CD14-positive monocyte (primary cell): ENCODE data around the gene PTPRN2. TPM values are rescaled to one million over a fixed set of nuclear protein-coding genes. Genes with fewer than 3 reads are reported as not detected.

Source experiments
- DNase-seq, 3 donors: peaks; one replicate each; pipeline ENCODE4 v3.0.0-alpha.2; 2011 to 2022
- H2AFZ ChIP-seq: 2 replicates; pipeline ENCODE4 v1.6.0; 2012; ENCODE audit warnings: mild to moderate bottlenecking, low read depth, low read length, inconsistent platforms; ENCODE audit not compliant: insufficient read depth, poor library complexity, severe bottlenecking
- H3K27ac ChIP-seq, 2 donors: 1 replicate in 1 of 2; 2 replicates in 1 of 2; pipeline ENCODE4 v1.5.1; 2012 to 2013; ENCODE audit warnings: low read length in 2 of 2, control low read depth in 1 of 2, inconsistent platforms in 1 of 2, low read depth in 1 of 2, mild to moderate bottlenecking in 1 of 2
- H3K27me3 ChIP-seq, 2 donors: one replicate each; pipeline versions ENCODE4 v1.6.0 to v1.6.1; 2011 to 2013; ENCODE audit warnings: low read length in 2 of 2; ENCODE audit not compliant: control insufficient read depth in 2 of 2, insufficient read depth in 2 of 2
- H3K36me3 ChIP-seq, 2 donors: replicated peaks in 1 of 2; 1 replicate in 1 of 2; 2 replicates in 1 of 2; pipeline versions ENCODE4 v1.5.1 to v1.6.1; 2012 to 2013; ENCODE audit warnings: low read length in 2 of 2, control low read depth in 1 of 2, inconsistent platforms in 1 of 2, mild to moderate bottlenecking in 1 of 2; ENCODE audit not compliant: insufficient read depth in 2 of 2, control insufficient read depth in 1 of 2
- H3K4me1 ChIP-seq, 2 donors: 1 replicate in 1 of 2; 2 replicates in 1 of 2; pipeline versions ENCODE4 v1.5.1 to v1.6.1; 2012 to 2013; ENCODE audit warnings: low read length in 2 of 2, control low read depth in 1 of 2, inconsistent platforms in 1 of 2, mild to moderate bottlenecking in 1 of 2, moderate library complexity in 1 of 2; ENCODE audit not compliant: insufficient read depth in 2 of 2, control insufficient read depth in 1 of 2
- H3K4me2 ChIP-seq: replicated peaks from 2 replicates; pipeline ENCODE3; 2012; ENCODE audit warnings: low read length, moderate library complexity, mild to moderate bottlenecking; ENCODE audit not compliant: poor library complexity, severe bottlenecking; ENCODE audit errors: extremely low read depth
- H3K4me3 ChIP-seq, 3 experiments: fragments of 200-600 bp in 1 of 3; sonication (generic) in 1 of 3; replicated peaks in 1 of 3; 1 replicate in 2 of 3; 2 replicates in 1 of 3; pipeline ENCODE4 v1.5.1; 2011 to 2013; ENCODE audit warnings: low read length in 3 of 3, mild to moderate bottlenecking in 3 of 3, control low read depth in 2 of 3, low read depth in 2 of 3, inconsistent platforms in 1 of 3, moderate library complexity in 1 of 3
- H3K79me2 ChIP-seq: 2 replicates; pipeline ENCODE4 v1.6.0; 2012; ENCODE audit warnings: mild to moderate bottlenecking, control low read depth, inconsistent platforms, low read length, moderate library complexity; ENCODE audit not compliant: insufficient read depth
- H3K9ac ChIP-seq: 2 replicates; pipeline ENCODE4 v1.6.0; 2017; ENCODE audit warnings: low read length, mild to moderate bottlenecking; ENCODE audit not compliant: insufficient read depth, poor library complexity, severe bottlenecking
- H3K9me3 ChIP-seq, 2 donors: replicated peaks in 1 of 2; 1 replicate in 1 of 2; 2 replicates in 1 of 2; pipeline versions ENCODE4 v1.5.1 to v1.6.1; 2012 to 2013; ENCODE audit warnings: low read length in 2 of 2, control low read depth in 1 of 2; ENCODE audit not compliant: control insufficient read depth in 1 of 2, insufficient read depth in 1 of 2
- H4K20me1 ChIP-seq: 2 replicates; pipeline ENCODE4 v1.6.0; 2012; ENCODE audit warnings: mild to moderate bottlenecking, low read length, control low read depth, moderate library complexity; ENCODE audit not compliant: insufficient read depth
- H3K27ac Mint-ChIP-seq, 7 donors: one replicate each; pipeline ENCODE4 v1.8.0; 2020; ENCODE audit warnings: mild to moderate bottlenecking in 7 of 7, mixed read lengths in 7 of 7, moderate library complexity in 6 of 7, inconsistent platforms in 2 of 7
- H3K27me3 Mint-ChIP-seq, 3 donors: one replicate each; pipeline ENCODE4 v1.8.0; 2021 to 2022; ENCODE audit warnings: low read depth in 3 of 3, mild to moderate bottlenecking in 3 of 3, mixed read lengths in 3 of 3, moderate library complexity in 3 of 3, inconsistent platforms in 1 of 3
- H3K36me3 Mint-ChIP-seq, 2 donors: one replicate each; pipeline ENCODE4 v1.8.0; 2020; ENCODE audit warnings: mixed read lengths in 2 of 2, inconsistent platforms in 1 of 2, mild to moderate bottlenecking in 1 of 2
- H3K4me1 Mint-ChIP-seq: one replicate; pipeline ENCODE4 v1.8.0; 2020; ENCODE audit warnings: mild to moderate bottlenecking, mixed read lengths
- H3K4me3 Mint-ChIP-seq, 2 donors: one replicate each; pipeline ENCODE4 v1.8.0; 2020; ENCODE audit warnings: mild to moderate bottlenecking in 2 of 2, mixed read lengths in 2 of 2, moderate library complexity in 1 of 2
- H3K9me3 Mint-ChIP-seq, 7 donors: one replicate each; pipeline ENCODE4 v1.8.0; 2020 to 2022; ENCODE audit warnings: mixed read lengths in 7 of 7, mild to moderate bottlenecking in 6 of 7, moderate library complexity in 6 of 7, inconsistent platforms in 2 of 7
- WGBS: methylation state at CpG from one replicate; pipeline ENCODE4 v1.1.5; 2013; ENCODE audit warnings: missing lambda C conversion rate; ENCODE audit not compliant: insufficient coverage; 5-methylcytosine and 5-hydroxymethylcytosine counted together
- intact Hi-C, 2 donors: fragments of 100-400 bp; cut with micrococcal nuclease; formaldehyde crosslinking; loops; one replicate each; pipeline versions ENCODE4 v1.15.0 to v1.15.1; 2023
- polyA plus RNA-seq, 3 donors: library from polyadenylated mRNA; depleted of rRNA in 1 of 3; unstranded in 2 of 3; stranded (reverse) in 1 of 3; fragments of 300-500 nt in 2 of 3; fragments of >200 nt in 1 of 3; fragmentation: Illumina TruSeq in 2 of 3; gene quantifications; 1 replicate in 2 of 3; 2 replicates in 1 of 3; pipeline ENCODE4 v1.2.3, GENCODE V29; 2012 to 2021
- TF ChIP-seq, protein P1 (sequence below): fragments of 200-600 bp; IDR thresholded peaks from one replicate; pipeline ENCODE4 v1.8.0; 2022; ENCODE audit warnings: antibody characterized with exemption, mild to moderate bottlenecking

PTPRN2 gene
- polyA plus RNA-seq, 3 donors: 0.25 to 1.4 (median 0.97) TPM

GRCh38 chr7:157871681-157872080 is 715.9 kb downstream of the PTPRN2 start:
- H3K27ac Mint-ChIP-seq: no peak overlapping the region
- Histone ChIP-seq H3K4me3 (no peak overlapping the region), H3K4me1 (peaks cover 11 to 13% of the 10 kb centered on the region in 2 donors), H3K27ac (no peak overlapping the region), H2AFZ (no peak overlapping the region), H3K27me3 (no peaks in the 10 kb centered on the region), H3K4me2 (no peak overlapping the region), H3K9ac (no peak overlapping the region), H3K36me3 (no peaks in the 10 kb centered on the region), H3K79me2 (no peaks in the 10 kb centered on the region), H4K20me1 (no peaks in the 10 kb centered on the region), H3K9me3 (peaks cover 14 to 27% of the 10 kb centered on the region in 2 donors)
- WGBS: 92% methylated on average over 4 of the region's 4 CpGs
- TF ChIP-seq, protein P1, sequence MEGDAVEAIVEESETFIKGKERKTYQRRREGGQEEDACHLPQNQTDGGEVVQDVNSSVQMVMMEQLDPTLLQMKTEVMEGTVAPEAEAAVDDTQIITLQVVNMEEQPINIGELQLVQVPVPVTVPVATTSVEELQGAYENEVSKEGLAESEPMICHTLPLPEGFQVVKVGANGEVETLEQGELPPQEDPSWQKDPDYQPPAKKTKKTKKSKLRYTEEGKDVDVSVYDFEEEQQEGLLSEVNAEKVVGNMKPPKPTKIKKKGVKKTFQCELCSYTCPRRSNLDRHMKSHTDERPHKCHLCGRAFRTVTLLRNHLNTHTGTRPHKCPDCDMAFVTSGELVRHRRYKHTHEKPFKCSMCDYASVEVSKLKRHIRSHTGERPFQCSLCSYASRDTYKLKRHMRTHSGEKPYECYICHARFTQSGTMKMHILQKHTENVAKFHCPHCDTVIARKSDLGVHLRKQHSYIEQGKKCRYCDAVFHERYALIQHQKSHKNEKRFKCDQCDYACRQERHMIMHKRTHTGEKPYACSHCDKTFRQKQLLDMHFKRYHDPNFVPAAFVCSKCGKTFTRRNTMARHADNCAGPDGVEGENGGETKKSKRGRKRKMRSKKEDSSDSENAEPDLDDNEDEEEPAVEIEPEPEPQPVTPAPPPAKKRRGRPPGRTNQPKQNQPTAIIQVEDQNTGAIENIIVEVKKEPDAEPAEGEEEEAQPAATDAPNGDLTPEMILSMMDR: no peak
- H3K27me3 Mint-ChIP-seq: peaks cover 11 to 23% (median 13%) of the 10 kb centered on the region in 3 donors
- H3K4me1 Mint-ChIP-seq: peaks cover 18% of the 10 kb centered on the region
- intact Hi-C loops: loop anchor here (10.0 kb wide), 2 partner anchors 47 to 107 kb away; no protein-coding TSS in a partner anchor
- H3K9me3 Mint-ChIP-seq: peaks cover 7 to 22% (median 19%) of the 10 kb centered on the region in 7 donors
- H3K36me3 Mint-ChIP-seq: no peaks in the 10 kb centered on the region
- H3K4me3 Mint-ChIP-seq: no peak overlapping the region
- DNase-seq: no peak

DNA sequence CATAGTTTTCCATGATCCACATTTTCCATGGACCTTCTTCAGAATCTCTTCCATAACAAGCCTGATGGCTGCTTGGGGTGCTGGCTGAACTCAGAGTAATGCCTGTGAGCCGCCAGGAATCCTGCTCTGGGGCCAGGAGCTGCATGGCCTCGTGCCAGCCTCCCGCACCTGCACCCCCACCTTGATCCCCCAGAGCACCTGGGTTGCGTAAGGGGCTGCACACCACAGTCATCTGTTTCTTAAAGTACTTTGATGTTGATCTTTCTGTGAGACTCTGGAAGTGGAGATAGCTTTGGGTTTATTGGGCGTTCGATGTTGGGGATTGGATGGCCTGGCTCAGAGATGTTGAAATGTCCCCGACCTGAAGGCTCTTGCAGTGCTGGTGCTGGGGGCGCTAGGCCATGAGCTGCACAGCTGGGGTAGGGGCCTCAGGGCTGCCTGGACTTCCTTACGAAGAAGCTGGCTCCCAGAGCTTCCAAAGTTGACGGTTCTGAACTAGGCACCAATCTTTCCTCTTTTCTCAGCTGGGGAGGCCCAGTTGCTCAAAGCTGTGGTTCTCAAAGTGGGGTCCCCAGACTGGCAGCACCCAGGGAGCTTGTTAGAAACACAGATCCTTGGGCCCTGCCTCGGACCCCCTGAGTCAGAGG is 716.9 kb downstream of the PTPRN2 start:
- intact Hi-C loops: loop anchor here (10.0 kb wide), 2 partner anchors 46 to 106 kb away; no protein-coding TSS in a partner anchor
- Histone ChIP-seq H3K27ac (no peak overlapping the region), H3K79me2 (no peaks in the 10 kb centered on the region), H3K36me3 (no peaks in the 10 kb centered on the region), H3K9ac (no peak overlapping the region), H2AFZ (no peak overlapping the region), H3K4me2 (no peak overlapping the region), H3K9me3 (peaks cover 14 to 30% of the 10 kb centered on the region in 2 donors), H3K4me3 (no peak overlapping the region), H3K4me1 (peaks cover 11 to 13% of the 10 kb centered on the region in 2 donors), H3K27me3 (no peaks in the 10 kb centered on the region), H4K20me1 (no peaks in the 10 kb centered on the region)
- Mint-ChIP-seq H3K9me3 (peaks cover 10 to 26% (median 23%) of the 10 kb centered on the region in 7 donors), H3K36me3 (peaks cover 3% of the 10 kb centered on the region in 2 donors), H3K27me3 (peaks cover 11 to 21% (median 11%) of the 10 kb centered on the region in 3 donors), H3K4me3 (peak overlapping the region in 1 of 2 donors; percentile 11), H3K4me1 (peaks cover 18% of the 10 kb centered on the region), H3K27ac (no peak overlapping the region)
- 88% methylated on average over 10 of the region's 11 CpGs for WGBS
- no peak for DNase-seq
- TF ChIP-seq, protein P1: no peak
